ENCODE data around the gene NDUFA7.
"Not testable (repeated sequence)": the region's sequence is repeated elsewhere in the genome, so short reads cannot be mapped to it uniquely, and the experiment has no call there.

Gene NDUFA7

DNA sequence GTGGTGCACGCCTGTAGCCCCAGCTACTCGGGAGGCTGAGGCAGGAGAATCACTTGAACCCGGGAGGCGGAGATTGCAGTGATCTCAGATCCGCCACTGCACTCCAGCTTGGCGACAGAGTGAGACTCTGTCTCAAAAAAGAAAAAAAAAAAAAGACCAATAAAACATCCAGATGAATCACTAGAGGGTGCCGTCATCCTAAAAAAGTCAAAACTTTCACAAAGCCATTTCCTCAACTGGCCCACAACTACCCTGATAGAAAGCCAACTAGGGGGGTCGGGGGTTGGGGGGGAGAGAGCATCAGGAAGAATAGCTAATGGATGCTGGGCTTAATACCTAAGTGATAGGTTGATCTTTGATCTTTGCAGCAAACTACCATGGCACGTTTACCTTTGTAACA is 2.3 kb downstream of the NDUFA7 start:
- H3K9ac ChIP-seq (ENCODE audit: low read depth, low read length); H3K4me1 ChIP-seq (ENCODE audit: insufficient read depth, low read length); H3K9me3 ChIP-seq (ENCODE audit: control insufficient read depth, insufficient read depth, low read length): not testable (repeated sequence)
- H3K36me3 ChIP-seq (ENCODE audit: insufficient read depth, low read length) = peaks cover 19% of the 10 kb centered on the region

DNA sequence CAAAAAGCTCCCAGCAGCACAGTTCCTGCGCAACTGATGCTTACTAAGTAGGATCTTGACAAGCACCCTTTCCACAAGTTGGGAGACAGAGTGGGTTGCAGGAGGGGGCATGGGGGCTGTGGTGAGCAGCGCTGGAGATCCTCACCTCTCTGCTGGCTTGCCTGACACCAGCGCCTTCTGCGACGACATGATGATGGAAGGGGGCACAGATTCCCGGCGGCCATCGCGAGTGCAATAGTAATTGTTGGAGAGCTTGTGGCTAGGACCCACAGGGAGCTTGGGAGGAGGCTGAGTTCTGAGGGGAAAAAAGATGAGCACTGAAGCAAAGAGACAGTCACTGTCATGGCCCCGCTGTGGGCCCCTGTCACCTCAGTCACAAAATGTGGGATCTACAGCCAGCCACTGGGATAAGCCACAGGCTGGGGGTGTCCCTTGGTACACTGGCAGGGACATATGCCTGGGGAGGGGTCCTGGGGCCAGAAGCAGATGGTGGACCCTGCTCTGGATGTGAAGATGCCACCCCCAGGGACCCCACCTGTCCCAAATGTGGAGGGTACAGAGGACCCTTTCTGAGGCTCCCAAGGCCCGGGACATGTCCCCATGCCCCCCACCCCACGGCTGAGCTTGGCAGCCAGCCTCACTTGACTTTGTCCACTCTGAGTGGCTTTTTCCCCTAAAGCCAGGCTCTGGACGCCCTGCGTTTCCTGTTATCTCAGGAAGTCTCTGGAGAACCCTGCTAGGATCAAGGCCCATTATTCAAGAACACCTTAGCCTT is 4.6 kb downstream of the NDUFA7 start:
- no peaks in the 10 kb centered on the region for H3K4me1 ChIP-seq (ENCODE audit: insufficient read depth, low read length)
- H3K36me3 ChIP-seq (ENCODE audit: insufficient read depth, low read length) = peaks cover 6% of the 10 kb centered on the region
- H3K9ac ChIP-seq (ENCODE audit: low read depth, low read length) = no peak overlapping the region
- no peaks in the 10 kb centered on the region for H3K9me3 ChIP-seq (ENCODE audit: control insufficient read depth, insufficient read depth, low read length)

DNA sequence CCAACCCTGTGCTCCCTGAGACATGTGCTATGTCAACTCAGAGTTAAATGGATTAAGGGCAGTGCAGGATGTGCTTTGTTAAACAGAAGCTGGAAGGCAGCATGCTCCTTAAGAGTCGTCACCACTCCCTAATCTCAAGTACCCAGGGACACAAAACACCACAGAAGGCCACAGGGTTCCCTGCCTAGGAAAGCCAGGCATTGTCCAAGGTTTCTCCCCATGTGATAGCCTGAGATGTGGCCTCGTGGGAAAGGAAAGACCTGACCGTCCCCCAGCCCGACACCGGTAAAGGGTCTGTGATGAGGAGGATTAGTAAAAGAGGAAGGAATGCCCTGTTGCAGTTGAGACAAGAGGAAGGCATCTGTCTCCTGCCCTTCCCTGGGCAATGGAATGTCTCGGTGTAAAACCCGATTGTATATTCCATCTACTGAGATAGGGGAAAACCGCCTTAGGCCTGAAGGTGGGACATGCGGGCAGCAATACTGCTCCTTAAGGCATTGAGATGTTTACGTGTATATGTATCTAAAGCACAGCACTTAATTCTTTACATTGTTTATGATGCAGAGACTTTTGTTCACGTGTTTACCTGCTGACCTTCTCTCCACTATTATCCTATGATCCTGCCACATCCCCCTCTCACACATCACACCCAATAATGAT is 6.1 kb downstream of the NDUFA7 start:
- not testable (repeated sequence) for H3K9ac ChIP-seq (ENCODE audit: low read depth, low read length); H3K36me3 ChIP-seq (ENCODE audit: insufficient read depth, low read length); H3K4me1 ChIP-seq (ENCODE audit: insufficient read depth, low read length); H3K9me3 ChIP-seq (ENCODE audit: control insufficient read depth, insufficient read depth, low read length)

DNA sequence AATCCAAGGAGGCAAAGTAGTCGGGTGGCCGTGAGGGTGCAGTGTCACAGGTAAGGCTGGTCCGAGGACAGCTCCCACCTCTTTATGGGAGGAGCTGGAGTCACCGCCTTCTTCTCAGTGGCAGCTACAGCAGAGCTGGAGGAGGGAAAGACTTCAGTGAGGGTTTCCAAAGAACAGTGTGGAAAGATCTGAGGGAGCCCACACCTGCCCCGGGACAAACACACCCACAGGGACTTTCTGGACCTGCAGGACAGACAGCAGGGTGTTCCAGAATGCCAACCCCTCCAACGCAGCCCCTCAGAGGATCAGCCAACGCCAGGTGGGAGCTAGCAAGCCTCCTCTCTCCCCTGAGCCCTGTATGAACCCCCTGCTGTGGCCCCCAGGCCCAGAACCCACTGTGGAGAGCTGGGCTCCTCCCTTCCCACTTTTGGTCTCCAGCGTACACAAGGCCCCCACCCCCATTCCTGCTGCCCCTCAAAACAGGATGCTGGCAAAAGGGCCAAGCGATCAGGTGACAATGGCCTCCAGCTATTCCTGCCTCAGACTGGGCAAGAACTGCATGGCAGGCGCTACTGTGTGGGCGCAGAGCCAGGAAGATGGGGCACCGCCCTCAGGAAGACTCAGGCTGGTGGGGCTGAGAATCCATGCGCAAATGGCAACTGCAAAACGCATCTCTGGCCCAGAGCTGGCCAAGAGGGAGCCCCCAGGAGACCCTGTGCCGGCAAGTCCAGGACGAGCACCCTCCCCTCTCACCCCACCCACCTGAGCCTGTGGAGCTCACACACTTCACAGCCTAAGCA is 9.5 kb downstream of the NDUFA7 start:
- H3K4me1 ChIP-seq (ENCODE audit: insufficient read depth, low read length) = 0 out of 2 replicates have a peak, but pooled peaks cover 3% of the 10 kb centered on the region
- H3K9ac ChIP-seq (ENCODE audit: low read depth, low read length) = no peak overlapping the region
- H3K9me3 ChIP-seq (ENCODE audit: control insufficient read depth, insufficient read depth, low read length) = no peaks in the 10 kb centered on the region
- peaks cover 8% of the 10 kb centered on the region for H3K36me3 ChIP-seq (ENCODE audit: insufficient read depth, low read length)

DNA sequence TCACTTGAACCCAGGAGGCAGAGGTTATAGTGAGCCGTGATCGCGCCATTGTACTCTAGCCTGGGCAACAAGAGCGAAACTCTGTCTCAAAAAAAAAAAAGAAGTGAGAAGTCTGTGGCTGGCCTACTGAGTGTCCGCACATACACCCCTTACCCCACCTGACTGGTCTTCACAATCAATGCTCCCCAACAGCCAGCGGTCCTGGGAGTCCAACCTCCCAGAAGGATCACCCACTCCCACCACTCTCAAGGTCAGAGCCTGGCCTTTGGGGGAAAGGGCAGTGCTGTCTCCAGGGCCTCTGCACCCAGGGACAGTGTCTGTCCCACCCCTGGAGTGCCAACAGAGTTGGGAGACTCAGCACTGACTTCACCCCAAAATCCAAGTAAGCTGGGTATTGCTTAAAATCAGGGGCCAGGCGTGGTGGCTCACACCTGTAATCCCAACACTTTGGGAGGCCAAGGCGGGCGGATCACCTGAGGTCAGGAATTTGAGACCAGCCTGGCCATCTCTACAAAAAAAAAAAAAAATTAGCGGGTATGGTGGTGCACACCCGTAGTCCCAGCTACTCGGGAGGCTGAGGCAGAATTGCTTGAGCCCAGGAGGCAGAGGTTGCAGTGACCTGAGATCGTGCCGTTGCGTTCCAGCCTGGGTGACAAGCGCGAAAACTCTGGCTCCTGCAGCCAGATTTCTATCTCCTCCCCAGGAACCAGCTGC is 10.7 kb downstream of the NDUFA7 start:
- Histone ChIP-seq H3K9me3 (ENCODE audit: control insufficient read depth, insufficient read depth, low read length) (no peaks in the 10 kb centered on the region), H3K9ac (ENCODE audit: low read depth, low read length) (no peak overlapping the region), H3K4me1 (ENCODE audit: insufficient read depth, low read length) (peaks cover 3% of the 10 kb centered on the region; the same call in 1 of the 2 replicates), H3K36me3 (ENCODE audit: insufficient read depth, low read length) (peaks cover 8% of the 10 kb centered on the region)

DNA sequence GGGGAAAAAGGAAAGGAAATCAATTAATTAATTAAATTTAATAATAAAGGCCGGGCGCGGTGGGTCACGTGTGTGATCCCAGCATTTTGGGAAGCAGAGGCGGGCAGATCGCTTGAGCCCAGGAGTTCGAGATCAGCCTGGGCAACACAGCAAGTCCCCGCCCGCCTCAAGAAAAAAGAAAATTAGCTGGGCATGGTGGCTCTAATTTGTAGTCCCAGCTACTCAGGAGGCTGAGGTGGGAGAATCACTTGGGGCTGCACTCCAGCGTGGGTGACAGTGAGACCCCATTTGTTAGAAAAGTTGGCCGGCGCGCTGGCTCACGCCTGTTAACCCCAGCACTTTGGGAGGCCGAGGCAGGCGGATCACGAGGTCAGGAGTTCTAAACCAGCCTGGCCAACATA is 12.3 kb downstream of the NDUFA7 start:
- Histone ChIP-seq H3K4me1 (ENCODE audit: insufficient read depth, low read length) (peaks cover 3% of the 10 kb centered on the region; the same call in 1 of the 2 replicates), H3K36me3 (ENCODE audit: insufficient read depth, low read length) (peaks cover 5% of the 10 kb centered on the region), H3K9ac (ENCODE audit: low read depth, low read length) (peak overlapping the region; percentile 68; the same call in 1 of the 2 replicates), H3K9me3 (ENCODE audit: control insufficient read depth, insufficient read depth, low read length) (no peaks in the 10 kb centered on the region)

DNA sequence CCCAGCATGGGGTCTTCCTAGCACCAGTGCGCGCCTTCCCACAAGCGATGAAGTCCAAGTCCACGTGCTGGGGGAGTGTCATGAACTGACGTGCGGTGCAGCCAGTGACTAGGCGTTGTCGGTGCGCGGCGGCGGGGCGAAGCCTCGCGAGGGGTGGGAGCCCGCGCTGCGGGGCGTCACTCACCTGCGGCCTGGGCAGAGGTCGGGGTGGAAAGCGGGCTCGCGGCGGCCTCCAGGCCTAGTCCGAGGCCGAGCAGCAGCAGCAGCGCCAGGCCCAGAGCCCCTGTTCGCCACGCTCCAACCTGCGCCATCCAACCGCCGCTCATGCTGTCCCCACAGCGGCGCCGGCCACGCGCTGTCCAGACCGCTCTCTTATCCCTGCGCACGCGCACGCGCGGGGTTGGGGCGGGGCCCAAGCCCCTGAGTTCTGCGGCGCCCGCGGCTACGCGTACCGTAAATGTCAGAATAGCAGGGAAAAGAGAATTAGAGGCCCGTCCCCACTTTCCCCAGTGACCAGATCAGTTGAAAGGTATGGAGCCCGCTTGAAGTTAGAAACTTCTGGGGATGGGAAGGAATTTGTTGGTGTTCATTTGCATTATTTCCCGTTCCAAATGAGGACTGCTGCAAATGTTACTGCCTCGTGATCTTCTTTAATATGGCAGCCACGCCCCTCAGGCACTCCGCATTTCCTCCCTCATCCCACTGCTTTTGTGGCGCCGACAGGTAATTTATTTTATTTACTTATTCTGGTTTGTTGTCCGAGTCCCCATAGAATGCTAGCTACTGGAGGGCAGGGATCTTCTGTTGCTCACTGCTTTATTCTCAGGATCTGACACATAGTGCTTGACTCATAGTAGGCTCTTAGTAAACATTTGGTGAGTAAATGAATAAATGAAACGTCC is 13.0 kb downstream of the NDUFA7 start, which contains the start of gene CD320:
Gene CD320 (minus strand): TSS at position 394 of the 902 bp plus-strand sequence. CDS start 68 bp downstream, at position 326.
- Histone ChIP-seq H3K9me3 (ENCODE audit: control insufficient read depth, insufficient read depth, low read length) (no peaks in the 10 kb centered on the region), H3K36me3 (ENCODE audit: insufficient read depth, low read length) (peaks cover 3% of the 10 kb centered on the region), H3K9ac (ENCODE audit: low read depth, low read length) (peak within 1 kb of the TSS; percentile 68), H3K4me1 (ENCODE audit: insufficient read depth, low read length) (peaks cover 3% of the 10 kb centered on the region; the same call in 1 of the 2 replicates)

DNA sequence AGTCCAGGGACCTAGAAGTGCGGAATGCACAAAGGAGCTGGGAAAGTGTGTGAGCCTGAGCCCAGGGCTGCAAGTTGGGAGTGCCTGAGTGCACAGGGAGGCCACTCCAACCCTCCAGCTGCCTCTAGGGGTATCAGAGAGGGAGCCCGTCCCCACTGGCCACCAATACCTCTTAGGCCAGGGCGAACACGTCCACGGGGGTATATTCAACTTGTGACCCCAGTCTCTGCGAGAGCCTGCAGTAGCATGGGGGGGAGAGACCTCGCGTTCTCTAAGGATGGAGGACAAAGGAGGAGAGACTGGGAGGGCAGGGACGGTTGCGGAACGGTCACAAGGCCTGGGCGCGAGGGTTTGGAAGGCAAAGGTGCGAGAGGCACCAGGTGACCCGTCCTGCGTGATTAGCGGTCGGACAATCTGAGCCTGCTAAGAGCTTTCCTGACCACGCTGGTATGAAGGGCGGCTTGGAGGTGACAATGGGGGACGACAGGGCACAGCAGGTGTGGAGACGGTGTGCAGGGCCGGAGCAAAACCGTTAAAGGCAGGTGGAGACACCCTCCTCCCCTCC is 13.7 kb downstream of the NDUFA7 start:
- Histone ChIP-seq H3K4me1 (ENCODE audit: insufficient read depth, low read length) (peaks cover 3% of the 10 kb centered on the region; the same call in 1 of the 2 replicates), H3K9me3 (ENCODE audit: control insufficient read depth, insufficient read depth, low read length) (no peaks in the 10 kb centered on the region), H3K9ac (ENCODE audit: low read depth, low read length) (peak overlapping the region; percentile 68), H3K36me3 (ENCODE audit: insufficient read depth, low read length) (peaks cover 3% of the 10 kb centered on the region)

DNA sequence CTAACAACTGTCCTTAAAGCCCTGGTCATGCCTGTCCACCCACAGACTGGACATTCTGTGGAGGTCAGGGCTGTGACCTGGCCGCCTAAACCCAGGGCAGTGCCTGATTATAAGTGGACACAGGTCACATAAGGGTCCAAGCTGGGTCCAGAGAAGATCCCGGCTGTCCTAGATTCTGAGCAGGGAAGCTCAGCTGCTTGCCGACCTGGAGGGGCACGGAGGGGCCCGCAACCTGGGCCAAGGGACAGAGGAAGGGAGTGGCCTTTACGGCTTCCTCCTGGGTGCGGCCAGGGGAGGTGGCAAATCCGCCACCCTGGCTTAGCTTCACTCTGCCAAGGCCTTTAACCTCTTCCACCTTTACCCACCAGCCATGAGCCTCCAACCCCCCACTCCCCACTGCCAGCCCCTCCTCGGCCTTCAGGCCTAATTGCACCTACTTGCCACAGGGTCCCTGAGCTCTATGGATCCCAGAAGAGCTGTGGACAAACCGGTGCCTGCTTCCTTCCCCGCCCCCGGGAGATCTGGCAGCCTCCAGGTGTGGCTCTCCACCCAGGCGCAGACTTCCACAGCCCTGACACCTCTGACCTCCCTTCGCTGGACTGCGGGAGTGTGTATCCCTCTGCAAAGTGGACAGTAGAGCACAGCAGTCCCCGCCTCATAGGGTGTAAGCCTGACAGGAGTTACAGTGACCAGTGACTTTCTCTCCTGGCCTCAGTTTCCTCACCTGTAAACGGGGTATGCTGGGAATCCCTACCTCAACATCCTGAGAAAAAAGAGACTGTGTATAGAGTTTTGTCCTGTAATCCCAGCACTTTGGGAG is 14.7 kb downstream of the NDUFA7 start:
- Histone ChIP-seq H3K9ac (ENCODE audit: low read depth, low read length) (no peak overlapping the region; the same call in 1 of the 2 replicates), H3K36me3 (ENCODE audit: insufficient read depth, low read length) (peaks cover under 1% of the 10 kb centered on the region), H3K4me1 (ENCODE audit: insufficient read depth, low read length) (peaks cover 3% of the 10 kb centered on the region; the same call in 1 of the 2 replicates), H3K9me3 (ENCODE audit: control insufficient read depth, insufficient read depth, low read length) (no peaks in the 10 kb centered on the region)

DNA sequence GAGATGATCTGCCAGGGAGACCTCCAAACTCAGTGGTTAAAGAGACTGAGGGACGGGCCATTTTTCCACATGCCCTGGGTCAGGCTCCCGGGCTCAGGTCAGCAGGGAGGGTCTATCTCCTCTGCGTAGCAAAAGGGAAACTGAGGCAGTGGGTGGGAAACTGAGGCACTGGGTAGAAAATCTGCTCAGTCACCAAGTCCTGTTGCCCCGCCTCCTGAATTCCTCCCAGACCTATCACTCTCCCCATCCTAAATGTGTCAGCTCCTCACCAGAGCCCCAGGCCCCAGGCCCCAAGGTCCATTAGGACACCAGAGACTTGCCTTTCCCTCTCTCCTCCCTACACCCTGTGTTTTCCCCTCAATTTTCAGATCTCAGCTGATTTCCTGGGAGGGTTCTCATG is 15.4 kb downstream of the NDUFA7 start:
- Histone ChIP-seq H3K9ac (ENCODE audit: low read depth, low read length) (no peak overlapping the region), H3K36me3 (ENCODE audit: insufficient read depth, low read length) (no peaks in the 10 kb centered on the region; the same call in 1 of the 2 replicates), H3K4me1 (ENCODE audit: insufficient read depth, low read length) (peaks cover 3% of the 10 kb centered on the region; the same call in 1 of the 2 replicates), H3K9me3 (ENCODE audit: control insufficient read depth, insufficient read depth, low read length) (no peaks in the 10 kb centered on the region)

DNA sequence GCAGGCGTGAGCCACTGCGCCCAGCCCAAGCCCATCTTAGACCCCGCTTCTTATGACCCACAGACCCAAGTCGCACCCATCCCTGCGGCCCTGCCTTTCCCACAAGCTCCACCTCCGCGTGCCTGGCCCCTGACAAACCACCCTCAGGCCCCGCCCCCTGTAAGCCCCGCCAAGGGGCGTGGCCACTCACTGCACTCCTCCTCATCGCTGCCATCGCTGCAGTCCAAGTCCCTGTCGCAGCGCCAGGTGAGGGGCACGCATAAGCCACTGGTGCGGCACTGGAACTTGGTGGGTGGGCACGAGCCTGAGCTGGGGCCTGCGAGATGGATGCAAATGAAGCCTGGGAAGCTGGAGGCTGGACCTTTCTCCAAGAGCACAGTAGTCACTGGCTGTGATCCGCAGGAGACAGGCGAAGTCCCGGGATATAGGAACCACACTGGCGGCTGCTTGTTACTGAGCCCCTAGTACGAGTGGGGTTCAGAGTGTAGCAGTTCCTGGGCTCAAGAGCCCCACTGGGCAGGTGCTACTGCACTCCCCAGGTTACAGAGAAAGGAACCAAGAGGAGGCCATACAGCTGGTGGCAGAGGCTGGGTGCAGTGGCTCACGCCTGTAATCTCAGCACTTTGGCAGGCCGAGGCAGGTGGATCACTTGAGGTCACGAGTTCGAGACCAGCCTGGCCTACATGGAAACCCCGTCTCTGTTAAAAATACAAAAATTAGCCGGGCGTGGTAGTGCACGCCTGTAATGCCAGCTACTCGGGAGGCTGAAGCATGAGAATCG is 16.1 kb downstream of the NDUFA7 start:
- Histone ChIP-seq H3K36me3 (ENCODE audit: insufficient read depth, low read length) (no peaks in the 10 kb centered on the region), H3K9ac (ENCODE audit: low read depth, low read length) (no peak overlapping the region; the same call in 1 of the 2 replicates), H3K4me1 (ENCODE audit: insufficient read depth, low read length) (peaks cover 3% of the 10 kb centered on the region; the same call in 1 of the 2 replicates)

DNA sequence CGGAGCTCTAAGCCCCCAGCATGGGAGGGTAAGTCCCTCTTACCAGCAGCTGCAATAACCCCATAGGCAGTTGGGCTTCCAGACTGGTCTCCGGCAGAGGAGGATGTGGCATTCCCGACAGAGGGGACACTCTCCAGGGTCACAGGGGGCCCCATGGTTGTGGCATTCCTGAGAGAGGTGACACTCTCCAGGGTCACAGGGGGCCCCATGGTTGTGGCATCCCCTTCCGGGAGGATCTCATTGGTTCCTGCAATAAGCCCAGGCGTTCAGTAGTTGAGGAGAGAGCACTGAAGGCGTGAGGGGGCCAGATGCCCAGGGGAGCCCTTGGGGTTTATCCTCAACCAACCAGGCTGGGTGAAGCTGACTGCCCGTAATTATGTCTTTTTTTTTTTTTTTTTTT is 18.4 kb downstream of the NDUFA7 start:
- no peaks in the 10 kb centered on the region; the same call in 1 of the 2 replicates for H3K4me1 ChIP-seq (ENCODE audit: insufficient read depth, low read length)
- H3K9ac ChIP-seq (ENCODE audit: low read depth, low read length) = no peak overlapping the region
- H3K9me3 ChIP-seq (ENCODE audit: control insufficient read depth, insufficient read depth, low read length) = no peaks in the 10 kb centered on the region
- H3K36me3 ChIP-seq (ENCODE audit: insufficient read depth, low read length) = no peaks in the 10 kb centered on the region

More for the DNA sequence above, 16.1 kb downstream of the NDUFA7 start:
- no peaks in the 10 kb centered on the region for H3K9me3 ChIP-seq (ENCODE audit: control insufficient read depth, insufficient read depth, low read length)
